Measurements from ENCODE around the gene SFXN3. TPM values are rescaled to one million over a fixed set of nuclear protein-coding genes. Genes with fewer than 3 reads are reported as not detected.

The SFXN3 gene
- total RNA-seq, 1 donor from 2014 or later = 81.0 TPM

GRCh38 chr10:101063548-101064414 is 32.7 kb downstream of the SFXN3 start:
- Mint-ChIP-seq H3K27me3 (ENCODE audit: unreplicated experiment) (no peaks in the 10 kb centered on the region), H3K4me3 (ENCODE audit: unreplicated experiment) (peak overlapping the region; percentile 86)
- no peak for DNase-seq (ENCODE audit: extremely low spot score, unreplicated experiment)

GRCh38 chr10:101064415-101065030 is 33.5 kb downstream of the SFXN3 start:
- H3K4me1 Mint-ChIP-seq (ENCODE audit: unreplicated experiment) = peaks cover 51% of the 10 kb centered on the region
- no peak for DNase-seq (ENCODE audit: extremely low spot score, unreplicated experiment)
- no peaks in the 10 kb centered on the region for H3K36me3 Mint-ChIP-seq (ENCODE audit: unreplicated experiment)
- H3K4me3 Mint-ChIP-seq (ENCODE audit: unreplicated experiment) = no peak overlapping the region
- no peak for TF ChIP-seq CTCF (IDR thresholded peaks at IDR 0.05)
- no peaks in the 10 kb centered on the region for H3K27me3 Mint-ChIP-seq (ENCODE audit: unreplicated experiment)
- no peaks in the 10 kb centered on the region for H3K9me3 Mint-ChIP-seq (ENCODE audit: unreplicated experiment)
- H3K27ac Mint-ChIP-seq (ENCODE audit: unreplicated experiment) = peak overlapping the region; percentile 44

More at GRCh38 chr10:101063548-101064414, 32.7 kb downstream of the SFXN3 start:
- TF ChIP-seq CTCF (IDR thresholded peaks at IDR 0.05) = no peak
- H3K36me3 Mint-ChIP-seq (ENCODE audit: unreplicated experiment) = no peaks in the 10 kb centered on the region
- no peaks in the 10 kb centered on the region for H3K9me3 Mint-ChIP-seq (ENCODE audit: unreplicated experiment)
- H3K4me1 Mint-ChIP-seq (ENCODE audit: unreplicated experiment) = peaks cover 53% of the 10 kb centered on the region
- H3K27ac Mint-ChIP-seq (ENCODE audit: unreplicated experiment) = peak overlapping the region; percentile 78

GRCh38 chr10:101065481-101066145 is 34.6 kb downstream of the SFXN3 start:
- TF ChIP-seq CTCF (IDR thresholded peaks at IDR 0.05) = no peak
- Mint-ChIP-seq H3K4me1 (ENCODE audit: unreplicated experiment) (peaks cover 45% of the 10 kb centered on the region), H3K27ac (ENCODE audit: unreplicated experiment) (peak overlapping the region; percentile 84), H3K36me3 (ENCODE audit: unreplicated experiment) (no peaks in the 10 kb centered on the region), H3K9me3 (ENCODE audit: unreplicated experiment) (no peaks in the 10 kb centered on the region), H3K4me3 (ENCODE audit: unreplicated experiment) (peak overlapping the region; percentile 87), H3K27me3 (ENCODE audit: unreplicated experiment) (no peaks in the 10 kb centered on the region)
- DNase-seq (ENCODE audit: extremely low spot score, unreplicated experiment) = no peak

GRCh38 chr10:101066146-101066895 is 35.3 kb downstream of the SFXN3 start:
- H3K9me3 Mint-ChIP-seq (ENCODE audit: unreplicated experiment) = no peaks in the 10 kb centered on the region
- no peaks in the 10 kb centered on the region for H3K27me3 Mint-ChIP-seq (ENCODE audit: unreplicated experiment)
- peak; percentile 47 for TF ChIP-seq CTCF (IDR thresholded peaks at IDR 0.05)
- H3K4me1 Mint-ChIP-seq (ENCODE audit: unreplicated experiment) = peaks cover 45% of the 10 kb centered on the region
- DNase-seq (ENCODE audit: extremely low spot score, unreplicated experiment) = no peak
- no peaks in the 10 kb centered on the region for H3K36me3 Mint-ChIP-seq (ENCODE audit: unreplicated experiment)
- peak overlapping the region; percentile 87 for H3K4me3 Mint-ChIP-seq (ENCODE audit: unreplicated experiment)
- H3K27ac Mint-ChIP-seq (ENCODE audit: unreplicated experiment) = peak overlapping the region; percentile 84

All from osteocyte (in vitro differentiated cells).